Spleen (tissue), 7 donors: Measurements from ENCODE around the gene ANKRD10.

ENCODE experiments used
- CTCF ChIP-seq, 11 experiments: fragments of 200-600 bp in 7 of 11; fragments of 450-650 bp in 4 of 11; sonication (generic) in 4 of 11; IDR thresholded peaks in 8 of 11; conservative IDR thresholded peaks in 3 of 11; 1 replicate in 7 of 11; 2 replicates in 4 of 11; pipeline versions ENCODE4 v1.4.0 to v1.8.0; 2016 to 2021; ENCODE audit warnings: antibody characterized with exemption in 11 of 11, inconsistent platforms in 4 of 11, mild to moderate bottlenecking in 1 of 11
- POLR2AphosphoS5 ChIP-seq, 3 donors: sonication (generic); formaldehyde crosslinking; IDR thresholded peaks; one replicate each; pipeline ENCODE4 v1.5.1; 2017; ENCODE audit warnings: antibody characterized with exemption in 3 of 3
- donor health status: DM: no; HTN: no; CAD: no; lungs with moderate emphysema.
- donor health status: DM: no; HTN: no; CAD: no.
- donor health status: DM: no; HTN: no; CAD: no.

GRCh38 chr13:110876609-110877008, 38.3 kb downstream of the ANKRD10 start:
- TF ChIP-seq CTCF (IDR thresholded peaks at IDR 0.05 in 8 of 11, conservative IDR thresholded peaks at IDR 0.05 in 3 of 11) = no peak
- no peak for TF ChIP-seq POLR2AphosphoS5 (IDR thresholded peaks at IDR 0.05)
